ENCODE measurements around the gene WASF2. TPM values are rescaled to one million over a fixed set of nuclear protein-coding genes. Genes with fewer than 3 reads are reported as not detected.

Gene WASF2
- total RNA-seq (2014; rRNA removed; shearing (Covaris generic)): 12.5 and 18.2 TPM in 2 replicates
- polyA plus RNA-seq (2015; cell fraction: cytosol; rRNA removed): 60.6 and 69.8 TPM in 2 replicates
- 47.2 and 59.0 TPM in 2 replicates for polyA plus RNA-seq (2015; cell fraction: nucleus; rRNA removed)

GRCh38 chr1:27489973-27490741 is at the start of gene WASF2:
WASF2 (minus strand) TSS chr1:27490167; CDS start chr1:27428890, 61,277 bp downstream.
- peak; percentile 94 for DNase-seq (ENCODE audit: low read depth)

GRCh38 chr1:27538793-27539192 is 48.8 kb upstream of the WASF2 start:
- peak; percentile 84 for DNase-seq (ENCODE audit: low read depth)

- peak; percentile 26 for DNase-seq (ENCODE audit: low read depth)
These were observed 48.3 kb upstream of the WASF2 start for GRCh38 chr1:27538305-27538676.

- DNase-seq (ENCODE audit: low read depth): peak; percentile 41
These were observed 46.8 kb upstream of the WASF2 start for GRCh38 chr1:27536767-27537166.

- DNase-seq (ENCODE audit: low read depth): no peak
These were observed 46.2 kb upstream of the WASF2 start for GRCh38 chr1:27536010-27536757.

GRCh38 chr1:27535386-27535785 is 45.4 kb upstream of the WASF2 start:
- no peak for DNase-seq (ENCODE audit: low read depth)

- DNase-seq (ENCODE audit: low read depth): no peak
These were observed 42.2 kb upstream of the WASF2 start for GRCh38 chr1:27531959-27532685.

GRCh38 chr1:27530192-27530591 is 40.2 kb upstream of the WASF2 start:
- no peak for DNase-seq (ENCODE audit: low read depth)

- DNase-seq (ENCODE audit: low read depth): no peak
These were observed 39.7 kb upstream of the WASF2 start for GRCh38 chr1:27529704-27530018.

- no peak for DNase-seq (ENCODE audit: low read depth)
These were observed 39.1 kb upstream of the WASF2 start for GRCh38 chr1:27528818-27529703.

- no peak for DNase-seq (ENCODE audit: low read depth)
These were observed 38.2 kb upstream of the WASF2 start for GRCh38 chr1:27527890-27528817.

- DNase-seq (ENCODE audit: low read depth): no peak
These were observed 37.4 kb upstream of the WASF2 start for GRCh38 chr1:27527223-27527889.

GRCh38 chr1:27526569-27527222 is 36.7 kb upstream of the WASF2 start:
- no peak for DNase-seq (ENCODE audit: low read depth)

GRCh38 chr1:27525296-27526272 is 35.6 kb upstream of the WASF2 start:
- peak; percentile 24 for DNase-seq (ENCODE audit: low read depth)

- DNase-seq (ENCODE audit: low read depth): no peak
These were observed 33.5 kb upstream of the WASF2 start for GRCh38 chr1:27523337-27524020.

- no peak for DNase-seq (ENCODE audit: low read depth)
These were observed 32.7 kb upstream of the WASF2 start for GRCh38 chr1:27522432-27523336.

Measured in HT1080 (cell line).